Karpas-422 (cell line): ENCODE data around the gene DAB1. TPM values are rescaled to one million over a fixed set of nuclear protein-coding genes. Genes with fewer than 3 reads are reported as not detected.

Experiments
- DNase-seq: peaks from one replicate; pipeline ENCODE4 v3.0.0-alpha.2; 2015
- H2AFZ ChIP-seq: fragments of 200-600 bp; sonication (generic); 2 replicates; pipeline ENCODE4 v1.6.1; 2014; ENCODE audit warnings: antibody characterized with exemption, low read length, mixed read lengths
- H3K27ac ChIP-seq: fragments of 200-600 bp; sonication (generic); 2 replicates; pipeline ENCODE4 v1.5.1; 2014; ENCODE audit warnings: mild to moderate bottlenecking, low read length, moderate library complexity
- H3K27me3 ChIP-seq: fragments of 200-600 bp; sonication (generic); 2 replicates; pipeline ENCODE4 v1.6.1; 2014; ENCODE audit warnings: low read length, mixed read lengths
- H3K36me3 ChIP-seq: fragments of 200-600 bp; sonication (generic); 2 replicates; pipeline ENCODE4 v1.6.1; 2014; ENCODE audit warnings: low read length, mixed read lengths; ENCODE audit not compliant: insufficient read depth
- H3K4me1 ChIP-seq: fragments of 200-600 bp; sonication (generic); 2 replicates; pipeline ENCODE4 v1.6.1; 2014; ENCODE audit warnings: mild to moderate bottlenecking, low read length, mixed read lengths
- H3K4me2 ChIP-seq: fragments of 200-600 bp; sonication (generic); 2 replicates; pipeline ENCODE4 v1.6.1; 2014; ENCODE audit warnings: low read length, low read depth, mild to moderate bottlenecking; ENCODE audit not compliant: poor library complexity, severe bottlenecking
- H3K4me3 ChIP-seq: fragments of 200-600 bp; sonication (generic); 2 replicates; pipeline ENCODE4 v1.5.1; 2014; ENCODE audit warnings: mild to moderate bottlenecking, antibody characterized with exemption, low read length, mixed read lengths
- H3K79me2 ChIP-seq: fragments of 200-600 bp; sonication (generic); 2 replicates; pipeline ENCODE4 v1.6.1; 2014; ENCODE audit warnings: mild to moderate bottlenecking, low read length, mixed read lengths
- H3K9ac ChIP-seq: fragments of 200-600 bp; sonication (generic); 2 replicates; pipeline ENCODE4 v1.6.0; 2014; ENCODE audit warnings: low read length
- H3K9me2 ChIP-seq: fragments of 200-600 bp; sonication (generic), shearing (Covaris generic); replicated peaks from 2 replicates; pipeline ENCODE4 v1.6.0; 2014; ENCODE audit warnings: mild to moderate bottlenecking, low read length, moderate library complexity; ENCODE audit not compliant: insufficient read depth
- H3K9me3 ChIP-seq: fragments of 300-700, 200-600 bp; sonication (generic); 2 replicates; pipeline ENCODE4 v1.6.1; 2014; ENCODE audit warnings: low read length, mixed read lengths
- H4K20me1 ChIP-seq: fragments of 200-600 bp; sonication (generic); 2 replicates; pipeline ENCODE4 v1.6.1; 2014; ENCODE audit warnings: mild to moderate bottlenecking, antibody characterized with exemption, low read length, low read depth; ENCODE audit not compliant: insufficient read depth
- total RNA-seq: library from RNA; depleted of rRNA; stranded (reverse); fragments of >200 nt; shearing (Covaris generic); gene quantifications from 2 replicates; pipeline ENCODE4 v1.2.3, GENCODE V29; 2014; ENCODE audit warnings: low replicate concordance

The DAB1 gene
- total RNA-seq, 1 experiment from 2014 or later, result 0.78 TPM

DNA sequence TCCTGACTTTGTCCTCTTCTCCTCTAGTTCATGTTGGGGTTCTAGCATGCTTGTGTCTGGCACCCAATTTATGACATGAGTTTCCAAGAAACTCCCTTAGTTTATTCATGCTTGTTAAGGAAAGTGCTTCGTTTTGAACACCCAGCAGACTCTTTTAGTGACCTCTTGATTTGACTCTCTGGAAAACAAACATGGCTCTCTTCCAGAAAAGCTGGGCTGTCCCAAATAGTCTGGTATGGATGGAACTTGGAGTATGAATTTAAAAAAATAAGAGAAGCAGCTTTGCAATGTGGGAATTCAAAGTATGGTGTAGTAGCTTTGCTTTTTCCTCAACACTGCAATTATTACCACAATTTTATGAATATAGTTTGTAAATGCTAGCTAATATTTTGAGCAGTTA lies 314.6 kb downstream of the DAB1 start:
- Histone ChIP-seq H3K27ac (no peak overlapping the region), H3K4me1 (no peaks in the 10 kb centered on the region), H4K20me1 (no peaks in the 10 kb centered on the region), H3K9me2 (no peaks in the 10 kb centered on the region), H3K4me3 (no peak overlapping the region), H3K36me3 (no peaks in the 10 kb centered on the region), H3K4me2 (no peak overlapping the region), H3K79me2 (no peaks in the 10 kb centered on the region), H2AFZ (no peak overlapping the region), H3K27me3 (no peaks in the 10 kb centered on the region), H3K9ac (no peak overlapping the region), H3K9me3 (no peaks in the 10 kb centered on the region)
- DNase-seq, result no peak

DNA sequence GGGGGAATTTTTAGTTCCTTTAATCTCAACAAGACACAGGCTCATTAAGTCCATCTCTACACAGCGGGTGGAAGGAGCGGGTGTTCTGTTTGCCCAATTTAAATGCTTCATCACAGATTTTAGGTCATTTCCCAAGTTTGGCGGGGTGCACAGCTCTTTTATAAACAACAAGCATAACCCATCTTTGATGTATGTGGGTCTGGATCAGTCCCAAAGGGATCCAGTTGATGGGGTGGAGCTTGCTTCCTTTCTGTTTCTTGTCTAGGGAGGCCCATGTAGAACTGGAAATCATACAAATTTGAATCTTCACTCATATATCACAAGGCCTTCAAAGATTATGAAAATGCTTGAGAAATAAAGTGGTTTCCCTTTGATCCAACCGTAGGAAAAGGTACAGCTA lies 317.6 kb downstream of the DAB1 start:
- H3K4me2 ChIP-seq, result no peak overlapping the region
- no peaks in the 10 kb centered on the region for H3K4me1 ChIP-seq
- DNase-seq, result no peak

DNA sequence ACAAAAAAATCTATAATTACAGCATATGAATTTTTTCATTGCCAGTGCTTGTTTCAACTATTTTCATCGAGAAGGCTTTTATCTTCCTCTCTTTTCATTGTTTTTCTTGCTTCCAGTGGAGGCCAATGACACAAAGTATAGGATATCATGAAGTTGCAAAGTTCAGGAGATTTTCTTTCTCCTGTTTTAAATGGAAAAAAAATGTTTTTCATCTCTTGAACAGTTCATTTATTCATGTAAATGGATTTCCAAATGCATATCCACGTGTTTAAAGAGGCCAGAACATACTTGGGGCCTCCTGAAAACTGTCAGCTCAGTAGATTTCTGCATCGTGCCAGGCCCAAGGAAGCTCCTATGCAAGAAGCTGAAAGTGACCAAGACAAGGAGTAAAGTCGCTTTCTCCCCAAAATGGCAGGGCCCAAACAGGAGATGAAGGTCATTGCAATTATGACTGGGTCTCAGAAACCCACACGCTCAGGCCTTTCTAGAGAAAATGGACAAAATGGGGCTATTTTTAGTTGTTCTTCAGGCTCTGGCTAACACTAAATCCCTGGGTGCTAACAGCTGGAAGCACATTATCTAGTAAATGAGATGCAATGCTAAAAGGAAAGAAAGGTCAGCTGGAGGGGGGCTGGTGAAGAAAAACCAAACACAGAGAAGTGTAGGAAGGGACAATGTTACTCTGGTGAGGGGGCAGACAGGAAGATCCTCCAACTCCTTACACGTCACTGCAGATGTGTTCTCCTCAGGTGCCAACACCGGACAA lies 321.1 kb downstream of the DAB1 start:
- H3K36me3 ChIP-seq, result no peaks in the 10 kb centered on the region
- DNase-seq, result no peak
- no peaks in the 10 kb centered on the region for H4K20me1 ChIP-seq
- H3K9ac ChIP-seq, result no peak overlapping the region
- no peak overlapping the region for H3K27ac ChIP-seq
- no peak overlapping the region for H2AFZ ChIP-seq
- H3K9me2 ChIP-seq, result no peaks in the 10 kb centered on the region
- H3K4me2 ChIP-seq, result no peak overlapping the region
- no peak overlapping the region for H3K4me3 ChIP-seq
- no peaks in the 10 kb centered on the region for H3K9me3 ChIP-seq
- no peaks in the 10 kb centered on the region for H3K4me1 ChIP-seq
- H3K27me3 ChIP-seq, result no peaks in the 10 kb centered on the region
- no peaks in the 10 kb centered on the region for H3K79me2 ChIP-seq

More for the DNA sequence above, 317.6 kb downstream of the DAB1 start:
- no peaks in the 10 kb centered on the region for H4K20me1 ChIP-seq
- H3K4me3 ChIP-seq, result no peak overlapping the region
- no peak overlapping the region for H3K27ac ChIP-seq
- no peaks in the 10 kb centered on the region for H3K79me2 ChIP-seq
- no peak overlapping the region for H2AFZ ChIP-seq
- no peak overlapping the region for H3K9ac ChIP-seq
- H3K36me3 ChIP-seq, result no peaks in the 10 kb centered on the region
- no peaks in the 10 kb centered on the region for H3K9me3 ChIP-seq
- H3K9me2 ChIP-seq, result no peaks in the 10 kb centered on the region
- H3K27me3 ChIP-seq, result no peaks in the 10 kb centered on the region

DNA sequence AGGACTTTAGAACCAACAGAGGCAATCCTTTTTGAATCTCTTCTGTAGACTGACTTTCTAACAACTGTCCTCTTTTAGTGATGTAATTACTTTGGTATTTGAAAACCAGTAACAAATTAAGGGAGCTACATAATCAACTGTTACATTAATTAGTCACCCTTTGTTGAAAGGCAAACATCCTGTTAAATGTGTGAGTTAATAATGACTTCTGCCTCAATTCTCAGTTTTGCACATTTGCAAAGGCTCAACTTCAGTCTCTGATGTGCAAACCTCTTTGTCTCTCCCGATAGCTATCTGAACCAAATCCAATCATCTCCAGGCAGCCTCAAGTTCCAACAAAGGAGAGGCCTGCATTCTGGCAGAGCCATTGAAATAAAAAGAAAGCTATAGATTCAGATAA lies 322.7 kb downstream of the DAB1 start:
- Histone ChIP-seq H3K27me3 (no peaks in the 10 kb centered on the region), H3K27ac (no peak overlapping the region), H3K9ac (no peak overlapping the region), H3K4me2 (no peak overlapping the region), H4K20me1 (no peaks in the 10 kb centered on the region), H3K4me1 (no peaks in the 10 kb centered on the region), H3K9me3 (no peaks in the 10 kb centered on the region), H3K9me2 (no peaks in the 10 kb centered on the region), H3K79me2 (no peaks in the 10 kb centered on the region), H3K4me3 (no peak overlapping the region), H3K36me3 (no peaks in the 10 kb centered on the region), H2AFZ (no peak overlapping the region)
- no peak for DNase-seq

DNA sequence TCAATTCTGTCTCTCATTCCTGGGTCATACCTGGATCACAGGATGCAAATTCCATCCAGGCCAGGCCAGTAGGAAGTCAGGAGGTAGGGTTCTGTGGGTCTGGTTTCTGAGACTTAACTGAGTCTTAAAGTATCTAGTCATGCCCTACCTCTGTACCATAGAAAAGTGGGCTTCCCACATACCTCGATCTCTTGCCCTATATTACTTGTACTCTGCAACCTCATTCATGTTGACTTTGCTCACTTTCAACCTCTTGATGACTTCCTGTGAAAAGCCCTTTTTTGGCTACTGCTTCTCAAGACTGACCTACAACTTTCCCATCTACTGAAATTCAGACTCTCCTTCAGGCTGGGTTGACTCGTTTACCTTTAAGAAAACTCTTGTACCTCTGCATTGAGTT lies 329.1 kb downstream of the DAB1 start:
- Histone ChIP-seq H3K9me2 (no peaks in the 10 kb centered on the region), H3K4me1 (no peaks in the 10 kb centered on the region), H2AFZ (no peak overlapping the region), H3K36me3 (no peaks in the 10 kb centered on the region), H4K20me1 (no peaks in the 10 kb centered on the region), H3K4me3 (no peak overlapping the region), H3K4me2 (no peak overlapping the region), H3K27me3 (no peaks in the 10 kb centered on the region), H3K9me3 (no peaks in the 10 kb centered on the region), H3K9ac (no peak overlapping the region), H3K79me2 (no peaks in the 10 kb centered on the region), H3K27ac (no peak overlapping the region)
- no peak for DNase-seq

DNA sequence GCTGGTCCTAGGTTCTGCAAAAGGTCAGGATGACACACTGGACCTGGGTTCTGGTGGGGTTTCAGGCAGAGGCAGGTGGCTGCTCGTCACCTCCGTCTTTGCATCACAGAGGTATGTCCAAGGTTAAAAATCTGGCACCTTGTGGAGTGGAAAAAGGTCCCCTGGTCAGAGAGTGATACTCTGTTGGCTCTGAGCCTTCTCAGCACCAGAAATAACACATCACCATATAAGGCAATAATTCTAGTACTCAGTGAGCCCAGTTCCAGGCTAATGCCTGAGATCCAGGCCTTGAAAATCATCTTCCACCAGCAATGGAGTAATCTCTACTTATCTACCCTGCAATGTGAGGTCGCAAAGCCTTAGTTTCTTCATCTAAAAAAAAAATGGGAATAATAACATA lies 330.7 kb downstream of the DAB1 start:
- Histone ChIP-seq H3K9me2 (no peaks in the 10 kb centered on the region), H3K4me2 (no peak overlapping the region), H3K4me1 (no peaks in the 10 kb centered on the region), H3K9ac (no peak overlapping the region), H3K9me3 (no peaks in the 10 kb centered on the region), H3K27ac (no peak overlapping the region), H2AFZ (no peak overlapping the region), H3K79me2 (no peaks in the 10 kb centered on the region), H3K27me3 (no peaks in the 10 kb centered on the region), H4K20me1 (no peaks in the 10 kb centered on the region), H3K4me3 (no peak overlapping the region), H3K36me3 (no peaks in the 10 kb centered on the region)
- no peak for DNase-seq

DNA sequence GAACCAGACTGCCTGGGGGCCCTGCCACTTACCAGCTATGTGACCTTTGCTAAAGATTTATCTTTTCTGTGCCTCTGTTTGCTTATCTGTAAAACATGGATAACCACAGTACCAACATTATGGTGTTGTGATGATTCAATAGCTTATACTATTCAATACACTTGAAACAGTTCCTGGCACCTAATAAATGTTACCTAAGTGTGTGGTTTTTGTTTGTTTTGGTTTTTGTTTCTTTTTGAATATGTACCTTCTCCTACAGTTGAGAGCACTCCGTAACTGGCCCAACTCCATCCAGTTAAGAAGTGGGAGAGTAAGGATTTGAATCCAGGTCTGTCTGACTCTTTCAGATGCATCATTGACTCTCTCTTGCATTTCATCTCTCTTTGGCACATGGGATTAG lies 332.2 kb downstream of the DAB1 start:
- no peaks in the 10 kb centered on the region for H3K9me3 ChIP-seq
- no peak overlapping the region for H3K27ac ChIP-seq
- H3K79me2 ChIP-seq, result no peaks in the 10 kb centered on the region
- no peak overlapping the region for H2AFZ ChIP-seq
- no peaks in the 10 kb centered on the region for H3K27me3 ChIP-seq
- H3K4me2 ChIP-seq, result no peak overlapping the region
- H3K9me2 ChIP-seq, result no peaks in the 10 kb centered on the region
- no peaks in the 10 kb centered on the region for H3K4me1 ChIP-seq
- H3K9ac ChIP-seq, result no peak overlapping the region
- H3K4me3 ChIP-seq, result no peak overlapping the region
- no peaks in the 10 kb centered on the region for H3K36me3 ChIP-seq
- no peaks in the 10 kb centered on the region for H4K20me1 ChIP-seq
- no peak for DNase-seq

DNA sequence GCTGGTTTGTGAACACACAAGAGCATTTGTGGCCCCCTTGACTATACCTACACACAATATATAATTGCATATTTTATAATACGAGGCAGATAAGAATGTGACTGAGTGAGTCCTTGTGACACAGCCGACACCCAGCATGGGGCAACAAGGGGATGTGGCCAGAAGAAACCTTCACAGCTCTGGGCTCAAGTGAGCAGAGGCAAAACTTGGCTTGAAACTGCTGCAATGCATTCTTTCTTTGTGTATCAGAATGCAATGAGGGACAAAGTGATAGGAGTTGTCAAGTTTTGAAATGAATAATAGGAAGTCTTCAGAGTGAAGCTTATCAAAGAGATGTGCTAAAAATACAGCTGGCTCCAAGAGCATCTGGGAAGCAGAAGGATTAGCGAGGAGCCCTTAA lies 334.0 kb downstream of the DAB1 start:
- no peaks in the 10 kb centered on the region for H3K9me3 ChIP-seq
- H4K20me1 ChIP-seq, result no peaks in the 10 kb centered on the region
- no peak overlapping the region for H2AFZ ChIP-seq
- H3K36me3 ChIP-seq, result no peaks in the 10 kb centered on the region
- H3K4me3 ChIP-seq, result no peak overlapping the region
- H3K9me2 ChIP-seq, result no peaks in the 10 kb centered on the region
- no peak for DNase-seq
- H3K27ac ChIP-seq, result no peak overlapping the region
- no peaks in the 10 kb centered on the region for H3K79me2 ChIP-seq
- no peaks in the 10 kb centered on the region for H3K4me1 ChIP-seq
- no peaks in the 10 kb centered on the region for H3K27me3 ChIP-seq
- H3K9ac ChIP-seq, result no peak overlapping the region
- H3K4me2 ChIP-seq, result no peak overlapping the region
